Ovary (tissue), 3 donors: Measurements from ENCODE around the gene CD40.

ENCODE experiments used
- EP300 ChIP-seq: sonication (generic); formaldehyde crosslinking; IDR thresholded peaks from one replicate; pipeline ENCODE4 v1.6.1; 2017; ENCODE audit warnings: antibody characterized with exemption
- POLR2A ChIP-seq: fragments of 450-650 bp; IDR thresholded peaks from one replicate; pipeline ENCODE4 v1.6.1; 2017; ENCODE audit warnings: antibody characterized with exemption, mild to moderate bottlenecking, moderate library complexity
- TF ChIP-seq, protein P1 (sequence below), 3 donors: fragments of 450-650 bp in 2 of 3; fragments of 200-600 bp in 1 of 3; IDR thresholded peaks; one replicate each; pipeline versions ENCODE4 v1.5.1 to v1.8.0; 2016 to 2022; ENCODE audit warnings: antibody characterized with exemption in 3 of 3, mild to moderate bottlenecking in 1 of 3
- donor health status: DM: no; HTN: no; CAD: no.

DNA sequence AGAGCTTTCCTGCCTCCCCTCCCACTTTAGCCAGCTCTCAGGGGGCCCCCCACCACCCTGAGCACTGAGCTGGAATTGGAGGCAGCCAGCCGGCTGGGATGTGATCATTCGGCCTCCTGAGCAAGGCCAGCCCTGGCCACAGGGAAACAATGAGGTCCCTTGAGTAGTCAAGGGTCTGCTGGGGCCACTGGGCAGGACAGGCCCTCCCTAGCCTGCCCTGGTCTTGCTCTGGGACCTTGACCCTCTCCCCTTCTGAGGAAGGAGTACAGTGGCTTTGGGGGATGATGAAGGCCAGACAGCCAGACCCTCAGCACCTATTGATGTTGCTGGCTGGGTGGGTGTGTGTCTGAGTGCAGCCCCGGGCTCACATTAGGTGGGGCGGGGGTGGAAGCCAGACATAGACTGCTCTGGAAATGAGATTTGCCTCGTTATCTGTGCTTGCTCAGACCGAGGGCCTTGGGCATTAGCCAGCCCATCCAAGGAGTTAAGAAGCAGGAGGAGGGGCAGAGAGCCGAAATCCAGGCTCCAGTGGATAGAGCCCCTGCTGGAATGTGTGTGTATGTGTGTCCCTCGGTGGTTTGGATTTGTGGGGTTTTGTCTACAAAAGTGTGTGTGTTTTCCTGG is 21.3 kb downstream of the CD40 start:
- TF ChIP-seq, protein P1, sequence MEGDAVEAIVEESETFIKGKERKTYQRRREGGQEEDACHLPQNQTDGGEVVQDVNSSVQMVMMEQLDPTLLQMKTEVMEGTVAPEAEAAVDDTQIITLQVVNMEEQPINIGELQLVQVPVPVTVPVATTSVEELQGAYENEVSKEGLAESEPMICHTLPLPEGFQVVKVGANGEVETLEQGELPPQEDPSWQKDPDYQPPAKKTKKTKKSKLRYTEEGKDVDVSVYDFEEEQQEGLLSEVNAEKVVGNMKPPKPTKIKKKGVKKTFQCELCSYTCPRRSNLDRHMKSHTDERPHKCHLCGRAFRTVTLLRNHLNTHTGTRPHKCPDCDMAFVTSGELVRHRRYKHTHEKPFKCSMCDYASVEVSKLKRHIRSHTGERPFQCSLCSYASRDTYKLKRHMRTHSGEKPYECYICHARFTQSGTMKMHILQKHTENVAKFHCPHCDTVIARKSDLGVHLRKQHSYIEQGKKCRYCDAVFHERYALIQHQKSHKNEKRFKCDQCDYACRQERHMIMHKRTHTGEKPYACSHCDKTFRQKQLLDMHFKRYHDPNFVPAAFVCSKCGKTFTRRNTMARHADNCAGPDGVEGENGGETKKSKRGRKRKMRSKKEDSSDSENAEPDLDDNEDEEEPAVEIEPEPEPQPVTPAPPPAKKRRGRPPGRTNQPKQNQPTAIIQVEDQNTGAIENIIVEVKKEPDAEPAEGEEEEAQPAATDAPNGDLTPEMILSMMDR (IDR thresholded peaks at IDR 0.05): no peak
- no peak for TF ChIP-seq POLR2A
- no peak for TF ChIP-seq EP300
